H9 (cell line): ENCODE results near the gene MYL1. TPM values are rescaled to one million over a fixed set of nuclear protein-coding genes. Genes with fewer than 3 reads are reported as not detected.

Experiments
- DNase-seq: peaks from one replicate; pipeline ENCODE4 v3.0.0-alpha.2; 2017
- H2AFZ ChIP-seq: one replicate; pipeline ENCODE4 v1.6.1; 2013; ENCODE audit warnings: mild to moderate bottlenecking, low read length, control low read depth, moderate library complexity
- H2AK5ac ChIP-seq: 2 replicates; pipeline ENCODE4 v1.6.1; 2013; ENCODE audit warnings: low read length, control low read depth, mixed read lengths; ENCODE audit not compliant: insufficient read length
- H2BK120ac ChIP-seq: one replicate; pipeline ENCODE4 v1.6.1; 2013; ENCODE audit warnings: low read depth, mild to moderate bottlenecking, low read length, control low read depth, inconsistent platforms; ENCODE audit not compliant: poor library complexity, severe bottlenecking
- H2BK12ac ChIP-seq: 2 replicates; pipeline ENCODE4 v1.6.1; 2013; ENCODE audit warnings: low read length, control low read depth, mixed read lengths, low read depth; ENCODE audit not compliant: insufficient read length
- H2BK15ac ChIP-seq: 2 replicates; pipeline ENCODE4 v1.6.1; 2013; ENCODE audit warnings: low read depth, low read length, control low read depth
- H2BK20ac ChIP-seq: one replicate; pipeline ENCODE4 v1.6.1; 2013; ENCODE audit warnings: low read depth, mild to moderate bottlenecking, low read length, control low read depth, inconsistent platforms; ENCODE audit not compliant: poor library complexity, severe bottlenecking
- H2BK5ac ChIP-seq: 2 replicates; pipeline ENCODE4 v1.6.1; 2013; ENCODE audit warnings: low read length, control low read depth, mixed read lengths; ENCODE audit not compliant: insufficient read length
- H3K14ac ChIP-seq: 2 replicates; pipeline ENCODE4 v1.6.1; 2013; ENCODE audit warnings: low read length, control low read depth; ENCODE audit not compliant: insufficient read depth
- H3K18ac ChIP-seq: 2 replicates; pipeline ENCODE4 v1.6.1; 2013; ENCODE audit warnings: low read depth, mild to moderate bottlenecking, mixed read lengths, low read length, control low read depth; ENCODE audit not compliant: insufficient read length
- H3K23ac ChIP-seq: 2 replicates; pipeline ENCODE4 v1.6.1; 2013; ENCODE audit warnings: low read length, control low read depth, mixed read lengths, low read depth; ENCODE audit not compliant: insufficient read length
- H3K23me2 ChIP-seq: 2 replicates; pipeline ENCODE4 v1.6.1; 2013; ENCODE audit warnings: low read depth, mild to moderate bottlenecking, mixed read lengths, low read length, control low read depth; ENCODE audit not compliant: insufficient read length, poor library complexity, severe bottlenecking
- H3K27ac ChIP-seq: 2 replicates; pipeline ENCODE4 v1.5.1; 2013; ENCODE audit warnings: low read length, control low read depth, mixed read lengths, low read depth; ENCODE audit not compliant: insufficient read length
- H3K27me3 ChIP-seq: 2 replicates; pipeline ENCODE4 v1.6.1; 2013; ENCODE audit warnings: low read length, control low read depth, inconsistent platforms; ENCODE audit not compliant: insufficient read depth
- H3K4ac ChIP-seq: 2 replicates; pipeline ENCODE4 v1.6.1; 2013; ENCODE audit warnings: low read depth, mild to moderate bottlenecking, control low read depth, inconsistent platforms, low read length, moderate library complexity
- H3K4me1 ChIP-seq: 2 replicates; pipeline ENCODE4 v1.6.1; 2013; ENCODE audit warnings: low read length, control low read depth, inconsistent platforms; ENCODE audit not compliant: insufficient read depth
- H3K4me2 ChIP-seq: 2 replicates; pipeline ENCODE4 v1.6.1; 2013; ENCODE audit warnings: low read length, control low read depth, mixed read lengths; ENCODE audit not compliant: insufficient read length, insufficient read depth
- H3K56ac ChIP-seq: 2 replicates; pipeline ENCODE4 v1.6.1; 2013; ENCODE audit warnings: low read depth, mild to moderate bottlenecking, mixed read lengths, low read length, control low read depth; ENCODE audit not compliant: insufficient read length
- H3K79me1 ChIP-seq: 2 replicates; pipeline ENCODE4 v1.6.1; 2013; ENCODE audit warnings: low read depth, mild to moderate bottlenecking, moderate library complexity, low read length, control low read depth, inconsistent platforms; ENCODE audit not compliant: insufficient read depth, poor library complexity, severe bottlenecking
- H3K79me2 ChIP-seq: 2 replicates; pipeline ENCODE4 v1.6.1; 2013; ENCODE audit warnings: low read length, control low read depth, inconsistent platforms; ENCODE audit not compliant: insufficient read depth
- H3K9ac ChIP-seq: 2 replicates; pipeline ENCODE4 v1.6.1; 2013; ENCODE audit warnings: low read length, control low read depth, mixed read lengths; ENCODE audit not compliant: insufficient read length; ENCODE audit errors: extremely low read depth
- H3K9me3 ChIP-seq: one replicate; pipeline ENCODE4 v1.6.1; 2013; ENCODE audit warnings: low read depth, low read length, inconsistent platforms; ENCODE audit not compliant: control insufficient read depth
- H3T11ph ChIP-seq: one replicate; pipeline ENCODE4 v1.6.1; 2013; ENCODE audit warnings: mild to moderate bottlenecking, low read length, control low read depth, inconsistent platforms
- H4K20me1 ChIP-seq: one replicate; pipeline ENCODE4 v1.6.1; 2013; ENCODE audit not compliant: control insufficient read depth, insufficient read length, insufficient read depth
- H4K5ac ChIP-seq: 2 replicates; pipeline ENCODE4 v1.6.1; 2013; ENCODE audit warnings: low read depth, mild to moderate bottlenecking, mixed read lengths, low read length, control low read depth; ENCODE audit not compliant: insufficient read length
- H4K8ac ChIP-seq: replicated peaks from 2 replicates; pipeline ENCODE4 v1.6.1; 2013; ENCODE audit warnings: low read length, control low read depth, mixed read lengths, low read depth; ENCODE audit not compliant: insufficient read length
- H4K91ac ChIP-seq: 2 replicates; pipeline ENCODE4 v1.6.1; 2013; ENCODE audit warnings: low read depth, mild to moderate bottlenecking, moderate library complexity, mixed read lengths, low read length, control low read depth; ENCODE audit not compliant: insufficient read length
- H3K27ac Mint-ChIP-seq, 3 experiments: 2 replicates in 2 of 3; 3 replicates in 1 of 3; pipeline ENCODE4 v1.8.0; 2020 to 2021; ENCODE audit warnings: mixed read lengths in 3 of 3, mild to moderate bottlenecking in 1 of 3, moderate library complexity in 1 of 3
- H3K27me3 Mint-ChIP-seq: 2 replicates; pipeline ENCODE4 v1.8.0; 2021; ENCODE audit warnings: low read depth, mild to moderate bottlenecking, moderate library complexity, mixed read lengths
- H3K36me3 Mint-ChIP-seq, 3 experiments: 2 replicates in 2 of 3; 3 replicates in 1 of 3; pipeline ENCODE4 v1.8.0; 2020 to 2021; ENCODE audit warnings: low read depth in 3 of 3, mixed read lengths in 3 of 3; ENCODE audit not compliant: insufficient read depth in 1 of 3
- H3K4me1 Mint-ChIP-seq, 2 experiments: 2 replicates each; pipeline ENCODE4 v1.8.0; 2020; ENCODE audit warnings: mixed read lengths in 2 of 2
- H3K4me3 Mint-ChIP-seq, 2 experiments: 2 replicates in 1 of 2; 3 replicates in 1 of 2; pipeline ENCODE4 v1.8.0; 2020 to 2021; ENCODE audit warnings: mild to moderate bottlenecking in 2 of 2, mixed read lengths in 2 of 2, moderate library complexity in 1 of 2
- H3K9me3 Mint-ChIP-seq, 2 experiments: 2 replicates in 1 of 2; 3 replicates in 1 of 2; pipeline ENCODE4 v1.8.0; 2020; ENCODE audit warnings: mild to moderate bottlenecking in 2 of 2, mixed read lengths in 2 of 2, moderate library complexity in 1 of 2
- CTCF ChIP-seq: fragments of 200-600 bp; sonication (generic); conservative IDR thresholded peaks from 3 replicates; pipeline ENCODE4 v1.8.0; 2021; ENCODE audit warnings: antibody characterized with exemption, mild to moderate bottlenecking
- whole genome bisulfite sequencing: extraction: QIAGEN DNeasy Blood & Tissue Kit; methylation state at CpG from one replicate; pipeline ENCODE4 v1.1.7; 2013; ENCODE audit warnings: missing lambda C conversion rate, low lambda C conversion rate, mixed read lengths; ENCODE audit not compliant: insufficient read length; ENCODE audit errors: extremely low coverage; 5-methylcytosine and 5-hydroxymethylcytosine counted together
- total RNA-seq: library from RNA; stranded (reverse); gene quantifications from 2 replicates; pipeline ENCODE4 v1.2.1, GENCODE V29; 2021

Gene MYL1
- total RNA-seq, 1 experiment from 2014 or later = not detected

- Histone ChIP-seq H2BK15ac (no peak overlapping the region), H3K9me3 (no peaks in the 10 kb centered on the region), H2BK20ac (no peak overlapping the region), H3K14ac (no peak overlapping the region), H2BK12ac (no peak overlapping the region), H4K20me1 (no peaks in the 10 kb centered on the region), H3K4me2 (no peak overlapping the region), H3K27ac (no peak overlapping the region), H4K5ac (no peak overlapping the region), H3T11ph (no peak overlapping the region), H3K4ac (no peak overlapping the region), H3K23me2 (no peaks in the 10 kb centered on the region), H3K23ac (no peak overlapping the region), H4K91ac (no peak overlapping the region), H4K8ac (no peak overlapping the region), H2BK5ac (no peak overlapping the region), H2BK120ac (no peak overlapping the region), H3K79me1 (no peaks in the 10 kb centered on the region), H3K18ac (no peak overlapping the region), H2AFZ (no peak overlapping the region), H2AK5ac (no peak overlapping the region), H3K56ac (no peak overlapping the region), H3K4me1 (no peaks in the 10 kb centered on the region), H3K9ac (no peak overlapping the region), H3K79me2 (no peaks in the 10 kb centered on the region), H3K27me3 (no peaks in the 10 kb centered on the region)
- Mint-ChIP-seq H3K4me3 (no peak overlapping the region), H3K27me3 (no peaks in the 10 kb centered on the region), H3K36me3 (no peaks in the 10 kb centered on the region), H3K9me3 (no peaks in the 10 kb centered on the region), H3K27ac (no peak overlapping the region), H3K4me1 (no peaks in the 10 kb centered on the region)
- no CpG with 5 or more reads among the region's 3 CpGs for WGBS
- no peak for DNase-seq
- TF ChIP-seq CTCF = no peak
These were observed 12.6 kb downstream of the MYL1 start for GRCh38 chr2:210302326-210302725.
